GM21423 (cell line): Measurements from ENCODE around the gene COQ10B.

Experiments
- ATAC-seq: cut with Tn5 transposase; IDR thresholded peaks from one replicate; pipeline ENCODE4 v1.9.1; 2021; ENCODE audit warnings: mild to moderate bottlenecking, moderate library complexity; ENCODE audit not compliant: unreplicated experiment

The COQ10B gene

GRCh38 chr2:197499594-197500502 is 46.5 kb downstream of the COQ10B start, which contains the start of the genes HSPD1 and HSPE1:
TSS of gene HSPD1 (minus strand) at chr2:197499840. CDS start at chr2:197498848, 992 bp downstream.
TSS of gene HSPE1 (plus strand) at chr2:197500379. CDS start at chr2:197500437, 58 bp downstream.
- peak; percentile 83 for ATAC-seq

DNA sequence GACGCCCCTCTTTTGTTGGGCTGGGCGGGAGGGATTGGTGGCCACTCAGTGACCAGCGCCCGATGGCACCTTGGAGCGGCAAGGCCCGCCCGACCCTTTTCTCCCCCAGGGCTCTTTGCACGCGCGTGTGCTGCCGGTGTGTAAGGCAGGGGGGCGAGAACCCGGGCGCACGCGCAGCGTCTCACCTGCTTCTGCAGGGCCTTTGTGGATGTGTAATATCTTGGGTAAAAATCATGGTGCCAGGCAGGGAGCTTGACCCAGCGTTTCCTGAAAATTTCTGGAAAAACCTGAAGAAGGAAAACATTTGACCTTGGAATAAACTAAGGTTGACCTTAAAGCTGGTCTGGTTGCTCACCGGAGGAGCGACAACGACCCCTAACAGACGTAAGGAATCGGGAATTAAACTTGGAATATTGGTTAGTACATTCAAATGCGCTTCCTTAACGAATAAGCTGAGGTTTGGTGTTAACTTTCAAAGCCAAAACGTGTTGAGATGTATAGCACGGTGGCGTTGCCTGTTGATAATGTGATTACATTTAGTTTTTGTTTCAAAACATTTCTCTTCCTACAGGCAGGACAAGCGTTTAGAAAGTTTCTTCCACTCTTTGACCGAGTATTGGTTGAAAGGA is 47.3 kb downstream of the COQ10B start:
- ATAC-seq = peak; percentile 2

DNA sequence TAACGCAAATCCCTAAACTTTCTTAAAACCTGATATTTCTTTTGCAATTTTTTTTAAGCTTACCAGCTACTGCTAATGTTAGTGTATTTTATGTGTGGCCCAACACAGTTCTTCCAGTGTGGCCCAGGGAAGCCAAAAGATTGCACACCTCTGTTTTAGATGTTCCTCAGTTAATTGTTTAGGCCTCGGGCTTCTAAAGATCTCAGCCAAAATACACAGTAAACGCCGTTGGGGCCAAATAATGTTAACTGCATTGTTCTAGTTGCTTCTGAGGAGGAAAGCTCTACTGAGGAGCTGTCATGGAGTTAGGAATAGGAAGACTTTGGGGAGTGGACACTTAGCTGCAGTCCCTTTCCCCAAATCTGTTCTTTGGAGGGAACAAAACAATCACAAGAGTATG is 48.8 kb downstream of the COQ10B start:
- ATAC-seq = no peak

DNA sequence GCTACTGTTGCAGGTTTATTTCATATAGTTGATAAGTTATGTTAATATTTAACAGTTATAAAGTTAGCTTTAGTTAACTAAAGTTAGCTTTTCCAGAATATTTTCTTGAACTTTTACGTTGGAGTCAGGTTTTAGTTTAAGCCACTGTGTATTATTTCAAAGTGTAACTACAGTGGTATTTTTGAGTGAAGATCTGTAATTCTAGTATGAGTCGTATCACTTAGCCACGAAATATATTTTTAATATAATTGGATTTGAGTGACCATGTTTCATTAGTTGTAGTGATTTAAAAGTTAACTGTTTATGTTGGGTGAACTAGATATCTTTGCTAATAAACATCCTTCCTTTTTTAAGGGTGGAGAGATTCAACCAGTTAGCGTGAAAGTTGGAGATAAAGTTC is 49.3 kb downstream of the COQ10B start:
- ATAC-seq = no peak

DNA sequence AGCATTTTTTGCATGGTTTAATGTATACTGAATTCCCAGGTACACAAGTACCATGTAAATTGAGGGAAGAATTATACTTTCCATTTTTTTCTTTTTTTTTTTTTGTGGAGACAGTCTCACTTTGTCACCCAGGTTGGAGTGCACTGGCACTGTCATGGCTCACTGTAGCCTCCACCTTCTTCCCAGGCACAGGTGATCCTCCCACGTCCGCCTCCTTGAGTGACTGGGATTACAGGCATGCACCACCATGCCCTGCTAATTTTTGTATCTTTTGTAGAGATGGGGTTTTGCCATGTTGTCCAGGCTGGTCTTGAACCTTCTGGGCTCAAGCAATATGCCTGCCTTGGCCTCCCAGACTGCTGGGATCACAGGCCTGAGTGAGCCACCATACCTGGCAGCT is 50.6 kb downstream of the COQ10B start:
- no peak for ATAC-seq

DNA sequence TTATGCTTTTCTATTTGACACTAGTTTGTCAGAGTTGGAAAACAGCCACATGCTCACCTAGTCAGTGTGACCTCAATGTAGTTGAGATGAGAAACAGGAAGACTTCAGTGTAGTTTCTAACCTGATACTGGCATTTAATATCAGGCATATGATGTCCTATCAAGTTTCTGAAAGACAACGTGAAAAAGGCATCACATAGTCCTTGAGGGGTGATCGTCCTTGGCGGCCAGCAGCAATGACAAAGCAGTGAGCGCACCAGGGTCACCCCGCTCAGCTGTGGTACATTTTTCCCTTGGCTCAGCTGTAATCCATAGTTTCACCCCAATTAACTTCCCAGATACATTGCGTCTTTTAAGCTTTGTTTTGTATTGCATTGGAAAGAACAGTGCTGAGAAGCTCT is 51.2 kb downstream of the COQ10B start:
- no peak for ATAC-seq

DNA sequence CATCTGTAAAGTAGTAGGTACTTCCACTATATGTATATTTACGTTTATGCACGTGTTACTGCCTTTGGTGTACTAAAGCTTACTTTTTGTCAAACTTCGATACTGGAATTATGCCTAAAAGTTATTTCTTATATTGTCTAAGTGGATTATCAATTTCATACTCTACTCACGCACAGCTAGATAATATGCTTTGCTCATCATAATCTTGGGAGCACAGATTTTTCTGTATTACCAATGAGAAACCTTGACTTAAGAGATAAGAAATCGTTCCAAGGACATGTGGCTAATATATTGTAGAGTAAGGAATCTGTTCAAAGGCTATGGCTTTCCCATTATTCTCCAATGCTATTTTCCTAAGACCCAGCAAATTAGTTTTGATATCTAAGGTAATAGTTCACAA is 53.3 kb downstream of the COQ10B start:
- no peak for ATAC-seq

DNA sequence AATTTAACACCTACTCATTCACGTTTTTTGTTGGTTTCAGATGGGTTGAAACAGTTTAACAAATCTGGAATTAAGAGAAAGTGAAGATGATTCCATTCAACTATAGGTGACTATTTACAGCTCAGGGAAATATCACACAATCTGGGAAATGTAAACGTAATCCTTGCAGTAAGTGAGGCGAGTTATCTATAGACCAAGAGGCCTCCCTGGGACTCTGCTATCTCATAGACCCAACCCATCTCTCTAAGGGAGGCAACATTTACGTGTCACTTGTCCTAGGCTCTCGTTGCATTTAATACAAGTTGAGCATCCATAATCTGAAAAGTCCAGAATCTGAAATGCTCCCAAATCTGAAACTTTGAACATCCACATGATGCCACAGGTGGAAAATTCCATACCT is 60.6 kb downstream of the COQ10B start:
- ATAC-seq = no peak

DNA sequence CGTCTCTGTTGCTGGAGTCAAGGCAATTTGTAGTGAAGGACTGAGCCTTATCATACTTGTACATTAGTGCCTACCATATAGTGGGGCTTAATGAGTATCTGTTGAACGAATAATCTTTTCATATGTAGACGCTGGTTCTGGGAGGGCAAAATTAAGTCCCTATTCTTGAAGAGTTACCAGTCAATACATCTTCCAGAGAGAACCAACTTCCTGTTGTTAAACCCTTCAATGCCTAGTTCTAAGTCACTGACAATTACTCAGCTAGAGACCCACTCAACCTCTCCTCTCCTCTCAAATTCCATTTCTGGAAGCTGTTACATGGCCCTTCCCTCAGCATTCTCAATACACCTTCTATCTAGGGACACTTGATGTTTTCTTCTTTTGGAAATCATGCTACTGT is 61.4 kb downstream of the COQ10B start:
- no peak for ATAC-seq

DNA sequence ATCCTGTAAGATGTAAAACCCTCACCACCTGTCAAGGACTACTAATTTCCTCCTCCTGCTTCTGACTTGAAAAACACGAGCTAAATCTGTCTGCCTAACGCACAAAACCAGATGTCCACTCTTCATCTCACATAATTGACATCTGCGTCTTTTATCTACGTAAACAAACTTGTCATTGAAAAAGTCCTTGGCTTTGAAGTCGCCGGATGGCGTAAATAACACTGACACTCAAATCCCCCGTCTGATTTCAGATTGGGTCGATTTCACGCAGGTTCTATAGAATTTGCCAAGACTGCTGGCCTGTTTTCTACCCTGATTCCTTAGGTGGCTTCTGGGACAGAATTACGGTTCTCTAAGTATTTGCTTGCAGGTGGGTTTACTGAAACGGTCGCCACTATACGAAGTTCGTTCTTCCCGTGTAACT is 62.0 kb downstream of the COQ10B start:
- peak; percentile 3 for ATAC-seq

GRCh38 chr2:197515739-197516392 is 62.5 kb downstream of the COQ10B start, which contains the start of gene MOB4:
TSS of gene MOB4 (plus strand) at chr2:197516066. CDS start at chr2:197516087, 21 bp downstream.
- peak; percentile 94 for ATAC-seq

DNA sequence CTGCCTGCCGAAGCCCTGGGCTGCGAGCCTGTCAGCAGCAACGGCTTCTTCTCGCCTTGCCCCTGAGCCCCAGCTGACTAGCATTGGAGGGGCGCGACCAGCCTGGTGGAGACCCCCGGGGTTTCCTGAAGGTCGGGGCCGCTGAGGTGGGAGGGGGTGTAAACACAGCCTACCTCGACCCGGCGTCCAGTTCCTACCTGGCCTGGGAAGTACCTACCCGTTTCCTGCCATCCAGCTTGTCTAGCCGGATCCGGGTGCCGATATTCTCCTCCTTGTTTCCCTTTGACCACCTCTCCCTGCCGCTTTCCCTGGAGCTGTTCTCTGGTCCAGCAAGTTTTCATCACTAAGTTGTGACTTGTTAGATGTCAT is 63.0 kb downstream of the COQ10B start:
- peak; percentile 10 for ATAC-seq

DNA sequence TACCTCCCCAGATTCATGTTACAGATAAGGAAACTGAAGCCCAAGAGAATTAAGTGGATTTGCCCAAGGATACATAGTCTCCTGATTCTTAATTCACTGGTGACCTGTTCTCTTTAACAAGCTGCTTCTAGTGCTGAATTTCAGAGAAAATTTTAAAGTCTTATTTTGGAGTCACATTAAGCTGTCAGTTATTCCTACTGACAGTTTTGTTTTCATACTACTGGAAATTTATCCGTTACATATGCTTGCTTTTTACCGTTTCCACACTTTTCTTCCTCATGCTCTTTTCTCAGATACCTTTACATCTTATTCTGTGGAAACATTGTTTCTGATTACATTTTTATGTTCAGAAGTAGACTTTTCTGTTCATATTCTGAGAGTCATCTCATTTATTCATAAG is 63.8 kb downstream of the COQ10B start:
- ATAC-seq = no peak
